ENCODE results near the gene JCAD.
A peak's percentile ranks its signal among the peaks of the same experiment; 100 is the strongest.
"Not testable (repeated sequence)": the region's sequence is repeated elsewhere in the genome, so short reads cannot be mapped to it uniquely, and the experiment has no call there.

Gene JCAD

GRCh38 chr10:30011956-30012647 is 47.3 kb downstream of the JCAD start:
- TF ChIP-seq CTCF (conservative IDR thresholded peaks at IDR 0.05; ENCODE audit: control insufficient read depth, insufficient read depth, low read depth, low read length), result no peak
- no peak overlapping the region for H3K4me3 ChIP-seq (ENCODE audit: control insufficient read depth, low read depth, low read length)
- no peak for DNase-seq (ENCODE audit: low read depth)

DNA sequence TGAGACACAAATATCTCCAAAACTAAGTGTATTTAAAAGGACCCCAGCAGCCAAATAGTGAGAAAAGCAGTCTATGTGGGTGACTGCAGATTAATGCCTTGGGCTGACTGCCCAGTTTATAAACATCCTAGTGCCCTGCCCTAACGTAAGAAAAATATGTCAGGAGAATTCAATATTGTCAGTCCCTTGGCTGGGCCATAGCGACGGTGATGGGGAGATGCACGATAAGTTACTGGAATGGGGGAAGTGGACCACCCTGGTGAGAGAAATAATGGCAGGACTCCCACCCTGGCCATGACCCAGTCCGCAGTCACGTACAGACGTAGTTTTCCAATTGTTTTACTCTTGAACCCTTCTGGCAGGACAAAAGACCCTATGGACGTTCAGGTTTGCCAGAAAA is 48.0 kb downstream of the JCAD start:
- no peak for TF ChIP-seq CTCF (conservative IDR thresholded peaks at IDR 0.05; ENCODE audit: control insufficient read depth, insufficient read depth, low read depth, low read length)
- no peak for DNase-seq (ENCODE audit: low read depth)
- no peak overlapping the region for H3K4me3 ChIP-seq (ENCODE audit: control insufficient read depth, low read depth, low read length)

- DNase-seq (ENCODE audit: low read depth), result no peak
- TF ChIP-seq CTCF (conservative IDR thresholded peaks at IDR 0.05; ENCODE audit: control insufficient read depth, insufficient read depth, low read depth, low read length), result no peak
- H3K4me3 ChIP-seq (ENCODE audit: control insufficient read depth, low read depth, low read length), result no peak overlapping the region
These were observed 52.0 kb downstream of the JCAD start for GRCh38 chr10:30007406-30007805.

- no peak overlapping the region for H3K4me3 ChIP-seq (ENCODE audit: control insufficient read depth, low read depth, low read length)
- no peak for DNase-seq (ENCODE audit: low read depth)
- no peak for TF ChIP-seq CTCF (conservative IDR thresholded peaks at IDR 0.05; ENCODE audit: control insufficient read depth, insufficient read depth, low read depth, low read length)
These were observed 53.0 kb downstream of the JCAD start for GRCh38 chr10:30006410-30006809.

DNA sequence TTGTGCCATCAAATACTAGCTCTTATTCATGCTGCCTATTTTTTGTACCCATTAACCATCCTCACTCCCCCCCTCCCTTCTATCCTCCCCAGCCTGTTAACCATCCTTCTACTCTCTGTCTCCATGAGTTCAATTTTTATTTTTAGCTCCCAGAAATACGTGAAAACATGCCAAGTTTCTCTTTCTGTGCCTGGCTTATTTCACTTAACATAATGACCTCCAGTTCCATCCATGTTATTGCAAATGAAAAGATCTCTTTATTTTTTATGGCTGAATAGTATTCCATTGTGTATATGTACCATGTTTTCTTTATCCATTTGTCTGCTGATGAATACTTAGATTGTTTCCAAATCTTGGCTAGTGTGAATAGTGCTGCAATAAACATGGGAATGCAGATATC is 54.3 kb downstream of the JCAD start:
- not testable (repeated sequence) for H3K4me3 ChIP-seq (ENCODE audit: control insufficient read depth, low read depth, low read length); DNase-seq (ENCODE audit: low read depth)

DNA sequence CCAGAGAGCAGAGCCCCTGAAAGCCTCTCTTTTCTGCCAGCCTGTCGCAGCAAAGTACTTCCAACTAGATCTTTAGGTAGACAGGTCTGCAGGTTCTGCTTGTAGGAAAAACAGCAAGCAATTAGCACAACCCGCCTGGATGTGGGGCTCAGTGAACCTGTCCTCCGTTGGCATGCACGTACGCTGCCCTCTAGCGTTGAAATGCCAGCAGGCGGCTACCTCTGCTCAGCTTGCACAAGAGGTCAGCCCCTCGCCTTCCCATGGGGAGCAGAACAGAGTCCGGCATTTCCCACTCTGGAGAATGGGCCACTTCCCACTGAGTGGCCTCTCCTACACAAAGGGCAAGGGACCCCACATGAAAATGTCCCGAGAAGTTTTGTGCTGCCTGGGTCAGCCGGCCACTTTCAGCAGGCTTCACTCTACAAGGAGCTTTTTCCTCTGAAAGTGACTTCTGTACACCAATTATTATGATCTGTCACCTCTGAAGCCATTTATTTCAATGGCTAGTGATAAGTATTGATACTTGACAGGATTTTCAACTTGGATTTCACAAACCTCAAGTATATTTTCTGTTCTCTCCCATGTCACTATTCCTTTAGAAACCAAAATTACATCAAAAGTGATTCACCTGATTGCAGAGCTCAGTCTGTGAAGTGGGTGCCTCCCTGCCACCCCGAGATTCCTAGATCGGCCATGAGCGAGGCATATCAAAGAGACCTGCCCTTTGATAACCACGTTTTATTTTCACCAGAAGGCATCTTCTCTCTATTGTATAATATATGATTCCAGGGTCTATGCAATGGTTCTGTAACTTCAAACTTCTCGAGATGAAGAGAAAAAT is 56.7 kb downstream of the JCAD start:
- DNase-seq (ENCODE audit: low read depth), result peak; percentile 80
- H3K4me3 ChIP-seq (ENCODE audit: control insufficient read depth, low read depth, low read length), result no peak overlapping the region
- TF ChIP-seq CTCF (conservative IDR thresholded peaks at IDR 0.05; ENCODE audit: control insufficient read depth, insufficient read depth, low read depth, low read length), result peak; percentile 81

- peak; percentile 95 for DNase-seq (ENCODE audit: low read depth)
- no peak for TF ChIP-seq CTCF (conservative IDR thresholded peaks at IDR 0.05; ENCODE audit: control insufficient read depth, insufficient read depth, low read depth, low read length)
- no peak overlapping the region for H3K4me3 ChIP-seq (ENCODE audit: control insufficient read depth, low read depth, low read length)
These were observed 58.4 kb downstream of the JCAD start for GRCh38 chr10:30000802-30001571.

All from fibroblast of mammary gland (primary cell).